ENCODE measurements around the gene MFAP4.
A peak's percentile ranks its signal among the peaks of the same experiment; 100 is the strongest.

The MFAP4 gene, protein sequence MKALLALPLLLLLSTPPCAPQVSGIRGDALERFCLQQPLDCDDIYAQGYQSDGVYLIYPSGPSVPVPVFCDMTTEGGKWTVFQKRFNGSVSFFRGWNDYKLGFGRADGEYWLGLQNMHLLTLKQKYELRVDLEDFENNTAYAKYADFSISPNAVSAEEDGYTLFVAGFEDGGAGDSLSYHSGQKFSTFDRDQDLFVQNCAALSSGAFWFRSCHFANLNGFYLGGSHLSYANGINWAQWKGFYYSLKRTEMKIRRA

DNA sequence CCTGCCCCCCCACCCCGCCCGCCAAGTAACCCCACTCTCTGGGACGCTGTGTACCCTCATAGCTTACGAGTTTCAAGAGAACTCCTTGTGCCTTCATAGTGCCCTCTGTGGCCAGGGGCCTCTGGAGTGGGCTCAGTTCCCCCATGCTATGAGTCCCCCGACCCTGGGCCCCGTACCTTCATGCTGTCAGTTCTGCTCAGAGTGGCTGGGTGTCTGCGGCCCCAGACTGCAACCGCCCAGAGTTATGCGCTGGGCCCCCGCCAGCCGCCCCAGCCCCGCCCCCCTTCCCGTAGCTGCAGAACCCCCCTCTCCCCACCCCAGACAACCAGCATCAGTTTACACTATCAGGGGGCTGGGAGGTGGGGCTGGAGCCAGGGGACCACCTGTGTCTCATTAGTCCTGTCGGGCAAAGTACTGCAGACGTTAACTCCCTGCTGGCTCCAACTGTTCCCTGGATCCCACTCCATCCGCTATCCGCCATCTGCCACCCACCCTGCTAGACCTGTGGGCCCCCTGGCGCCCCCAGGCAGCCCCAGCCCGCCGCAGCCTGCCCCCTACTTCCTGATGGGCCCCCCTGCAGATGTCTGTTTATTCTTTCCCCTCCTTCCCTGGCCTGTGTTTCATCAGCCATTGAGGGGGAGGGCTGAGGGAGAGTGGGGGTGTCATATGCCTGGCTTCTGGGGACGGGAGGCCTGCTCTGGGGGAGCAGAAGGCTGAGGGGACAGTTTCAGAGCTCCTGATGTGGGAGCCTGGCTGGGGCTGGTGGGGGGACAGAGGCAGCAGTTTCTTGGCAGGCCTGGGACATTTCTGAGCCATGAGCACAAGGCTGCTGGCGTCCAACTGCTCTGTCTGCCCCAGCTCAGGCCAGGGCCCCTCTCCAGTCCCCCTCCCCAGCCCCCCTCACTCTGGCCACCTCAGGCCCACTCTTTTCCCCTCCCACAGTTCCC lies at the start of gene MFAP4:
Gene MFAP4 (minus strand): TSS at position 217 of the 947 bp plus-strand sequence. CDS start 35 bp downstream, at position 182.
- no peak for DNase-seq

DNA sequence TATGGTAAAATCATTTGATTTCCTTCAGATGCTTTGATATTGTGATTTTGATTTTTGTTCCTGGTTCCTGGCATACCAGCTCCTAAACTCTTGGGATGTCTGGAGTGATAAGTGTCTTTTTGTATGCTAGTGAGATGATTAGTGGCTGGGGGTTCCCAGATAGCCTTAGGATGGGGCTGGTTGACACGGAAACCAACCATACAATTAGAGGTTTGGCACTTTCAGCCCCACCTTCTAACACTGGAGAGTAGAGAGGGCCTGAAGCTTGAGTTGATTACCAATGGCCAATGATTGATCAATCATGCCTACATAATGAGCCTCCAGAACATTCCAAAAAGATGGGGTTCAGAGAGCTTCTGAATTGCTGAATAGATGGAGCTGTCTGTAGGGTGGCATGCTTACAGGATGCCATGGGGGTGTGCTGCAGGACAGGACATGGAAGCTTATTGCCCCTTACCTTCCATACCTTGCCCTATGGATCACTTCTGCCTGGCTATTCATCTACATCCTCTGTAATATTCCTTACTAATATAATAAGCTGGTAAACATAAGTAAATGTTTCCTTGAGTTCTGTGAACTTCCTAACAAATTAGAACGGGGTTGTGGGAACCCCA lies 46.8 kb upstream of the MFAP4 start:
- no peak for DNase-seq

DNA sequence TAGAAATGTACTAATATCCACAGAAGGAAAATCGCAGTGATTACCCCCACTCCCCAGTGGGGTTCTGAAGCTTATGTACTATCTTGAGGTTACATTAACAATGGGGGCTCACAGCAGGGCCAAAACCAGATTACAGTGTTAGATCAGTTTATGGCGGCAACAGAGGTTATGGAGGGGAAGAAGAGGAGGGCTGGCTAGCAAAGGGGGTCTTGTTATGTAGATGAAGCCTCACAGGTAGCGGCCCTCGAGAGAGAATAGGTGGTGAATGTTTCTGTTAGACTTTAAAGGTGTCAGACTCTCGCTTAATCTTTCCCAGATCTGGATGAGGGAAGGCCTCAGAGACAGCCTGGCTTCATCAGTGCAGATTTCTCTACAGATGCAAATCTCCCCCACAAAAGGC lies 46.3 kb upstream of the MFAP4 start:
- DNase-seq: no peak

DNA sequence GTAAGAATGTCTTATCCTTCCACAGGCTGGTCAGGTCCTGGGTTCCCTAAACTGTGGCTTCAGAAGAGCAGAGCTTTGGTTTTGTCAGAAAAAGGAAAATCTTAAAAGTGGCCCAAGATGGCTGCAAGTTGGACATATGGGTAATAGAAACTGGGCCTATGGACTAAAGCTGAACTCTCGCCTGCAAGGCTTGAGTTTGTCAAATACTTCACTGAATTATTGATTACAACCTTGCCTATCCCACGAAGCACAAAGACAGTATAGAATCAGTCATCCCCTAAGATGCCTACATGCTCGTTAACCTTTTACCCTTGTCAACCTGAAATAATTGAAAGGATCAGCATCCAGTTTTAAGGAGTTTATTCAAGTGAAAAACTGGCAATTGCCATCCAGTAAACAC lies 44.7 kb upstream of the MFAP4 start:
- DNase-seq: no peak

DNA sequence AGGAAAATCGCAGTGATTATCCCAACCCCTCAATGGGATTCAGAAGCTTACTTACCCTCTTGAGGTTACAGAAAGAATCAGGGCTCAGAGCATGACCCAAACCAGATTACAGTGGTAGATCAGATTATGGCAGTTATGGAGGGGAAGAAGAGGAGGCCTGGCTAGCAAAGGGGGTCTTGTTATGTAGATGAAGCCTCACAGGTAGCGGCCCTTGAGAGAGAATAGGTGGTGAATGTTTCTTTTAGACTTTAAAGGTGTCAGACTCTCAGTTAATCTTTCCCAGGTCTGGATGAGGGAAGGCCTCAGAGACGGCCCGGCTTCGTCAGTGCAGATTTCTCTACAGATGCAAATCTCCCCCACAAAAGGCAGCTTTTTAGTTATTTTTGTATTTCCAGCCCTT lies 39.6 kb upstream of the MFAP4 start:
- no peak for DNase-seq

DNA sequence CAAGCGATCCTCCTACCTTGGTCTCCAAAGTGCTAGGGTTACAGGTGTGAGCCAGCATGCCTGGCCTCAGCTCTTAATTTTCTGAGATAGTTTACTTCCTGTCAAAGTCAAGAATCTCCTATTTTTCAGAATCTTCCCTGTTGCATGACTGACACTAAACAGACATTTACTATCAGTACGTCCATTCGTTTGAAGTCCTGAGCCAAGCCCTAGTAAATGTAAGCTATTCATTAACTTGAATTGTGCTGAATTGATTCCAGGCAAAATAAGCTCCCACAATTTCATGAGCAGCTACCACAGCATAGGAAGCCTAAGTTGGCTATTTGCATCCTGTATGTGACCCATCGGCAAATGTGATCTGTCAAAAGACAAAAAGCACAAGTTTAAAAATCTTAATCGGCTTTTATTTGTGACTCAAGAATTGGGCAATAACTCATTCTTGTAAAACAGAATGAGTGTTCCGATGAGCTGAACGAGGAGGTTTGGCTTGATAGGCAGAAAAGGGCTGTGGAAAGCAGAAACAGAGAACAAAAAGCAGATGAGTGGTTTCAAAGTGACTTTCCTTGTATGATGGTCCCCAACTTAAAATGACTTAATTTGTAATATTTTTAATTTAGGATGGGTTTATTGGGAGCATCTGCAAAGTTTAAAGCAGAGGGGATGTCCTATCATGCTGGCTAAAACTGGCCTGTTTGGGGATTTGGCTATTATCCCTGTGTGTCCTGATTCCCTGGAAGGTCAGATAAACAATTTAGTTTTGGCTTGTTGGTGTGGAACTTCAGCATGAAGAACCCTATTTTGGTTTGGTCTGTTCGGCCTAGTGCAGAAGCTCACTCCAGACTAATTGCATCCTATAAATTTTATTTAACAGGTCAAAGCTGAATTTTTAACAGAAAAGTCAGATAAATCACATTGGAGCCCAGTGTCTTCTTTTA lies 38.2 kb upstream of the MFAP4 start:
- no peak for DNase-seq

DNA sequence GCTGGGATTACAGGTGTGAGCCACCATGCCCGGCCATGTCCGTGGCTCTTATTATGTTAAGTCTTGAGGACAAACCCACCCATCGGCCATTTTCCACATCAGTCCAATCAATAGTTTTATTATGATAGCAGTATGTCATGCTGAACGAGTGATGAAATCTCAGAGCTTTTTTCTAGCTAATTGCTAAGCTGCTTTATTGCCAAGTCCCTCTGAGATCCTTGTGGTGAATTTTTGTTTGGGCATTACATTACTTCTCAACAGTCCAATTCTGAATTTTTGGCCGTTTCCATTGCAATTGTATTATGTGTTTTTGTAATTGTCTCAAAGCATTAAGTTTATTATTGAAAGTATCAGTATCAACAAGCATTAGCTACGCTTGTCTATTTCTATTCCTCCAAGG lies 34.9 kb upstream of the MFAP4 start:
- no peak for DNase-seq

DNA sequence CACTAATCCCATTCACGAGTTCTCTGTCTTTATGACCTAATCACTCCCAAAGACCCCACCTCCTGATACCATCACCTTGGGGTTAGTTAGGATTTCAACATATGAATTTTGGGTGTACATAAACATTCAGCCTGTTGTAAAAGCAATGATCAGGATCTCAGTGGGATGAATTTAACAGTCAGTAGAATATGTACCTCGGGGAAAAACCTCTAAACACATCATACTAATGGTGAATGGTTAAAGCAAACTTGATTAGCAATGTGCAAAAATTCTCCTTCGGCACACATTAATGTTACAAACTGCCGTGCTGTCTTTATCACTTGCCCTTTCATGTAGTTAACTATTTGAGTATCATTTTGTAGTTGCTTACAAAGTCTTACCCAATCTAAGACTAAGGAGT lies 34.2 kb upstream of the MFAP4 start:
- DNase-seq: no peak

DNA sequence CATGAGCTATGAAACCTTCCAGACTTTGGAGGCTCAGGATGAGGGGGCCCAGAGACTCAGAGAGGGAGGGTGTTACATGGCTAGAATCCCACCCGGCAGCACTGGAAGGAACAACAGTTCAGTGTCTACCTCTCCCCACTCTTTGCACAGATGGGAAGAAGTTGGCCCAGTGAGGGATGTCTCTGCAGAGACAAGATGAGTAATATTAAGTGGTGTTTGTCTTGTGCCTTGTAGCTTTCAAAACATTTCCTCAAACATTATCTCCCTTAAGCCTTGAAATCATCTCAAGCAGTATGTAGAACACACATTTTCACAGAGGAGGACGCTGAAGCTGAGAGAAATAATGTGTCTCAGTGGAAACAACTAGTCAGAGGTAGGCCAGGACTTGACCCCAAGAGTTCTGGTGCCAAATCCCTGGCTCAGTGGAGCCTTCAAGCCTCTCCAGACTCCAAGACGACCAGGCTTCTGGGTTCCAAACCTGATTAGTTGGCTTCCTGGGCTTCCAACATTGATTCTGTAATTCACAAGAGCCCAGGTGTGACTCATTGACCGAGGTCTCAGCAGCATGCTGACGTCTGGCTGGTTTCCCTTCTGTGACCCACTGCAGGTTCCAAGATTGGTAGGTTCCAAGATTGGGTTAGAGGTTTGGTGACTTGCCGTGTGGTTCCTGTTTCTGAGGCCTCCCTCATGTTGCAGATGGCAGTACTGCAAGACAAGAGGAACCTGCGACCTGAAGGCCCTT lies 31.4 kb upstream of the MFAP4 start:
- peak; percentile 6 for DNase-seq

DNA sequence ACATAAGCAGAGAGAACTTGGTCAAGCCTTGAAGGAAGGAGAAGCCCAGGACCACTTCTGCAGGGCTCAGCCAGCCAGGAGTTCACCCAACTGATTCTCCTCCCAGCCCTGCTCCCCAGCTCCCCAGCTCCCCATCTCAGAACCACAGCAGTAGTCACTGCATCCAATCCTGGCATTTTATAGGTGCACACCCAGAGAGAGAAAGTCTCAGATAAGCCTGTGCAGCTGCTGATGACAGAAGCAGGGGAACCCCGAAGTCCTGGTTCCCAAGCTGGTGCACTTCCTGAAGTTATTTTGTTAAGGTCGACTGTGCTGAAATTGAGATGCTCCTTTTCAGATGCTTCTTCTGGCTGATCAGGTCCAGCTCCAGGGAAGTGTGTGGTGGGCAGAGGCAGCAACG lies 30.6 kb upstream of the MFAP4 start:
- no peak for DNase-seq

DNA sequence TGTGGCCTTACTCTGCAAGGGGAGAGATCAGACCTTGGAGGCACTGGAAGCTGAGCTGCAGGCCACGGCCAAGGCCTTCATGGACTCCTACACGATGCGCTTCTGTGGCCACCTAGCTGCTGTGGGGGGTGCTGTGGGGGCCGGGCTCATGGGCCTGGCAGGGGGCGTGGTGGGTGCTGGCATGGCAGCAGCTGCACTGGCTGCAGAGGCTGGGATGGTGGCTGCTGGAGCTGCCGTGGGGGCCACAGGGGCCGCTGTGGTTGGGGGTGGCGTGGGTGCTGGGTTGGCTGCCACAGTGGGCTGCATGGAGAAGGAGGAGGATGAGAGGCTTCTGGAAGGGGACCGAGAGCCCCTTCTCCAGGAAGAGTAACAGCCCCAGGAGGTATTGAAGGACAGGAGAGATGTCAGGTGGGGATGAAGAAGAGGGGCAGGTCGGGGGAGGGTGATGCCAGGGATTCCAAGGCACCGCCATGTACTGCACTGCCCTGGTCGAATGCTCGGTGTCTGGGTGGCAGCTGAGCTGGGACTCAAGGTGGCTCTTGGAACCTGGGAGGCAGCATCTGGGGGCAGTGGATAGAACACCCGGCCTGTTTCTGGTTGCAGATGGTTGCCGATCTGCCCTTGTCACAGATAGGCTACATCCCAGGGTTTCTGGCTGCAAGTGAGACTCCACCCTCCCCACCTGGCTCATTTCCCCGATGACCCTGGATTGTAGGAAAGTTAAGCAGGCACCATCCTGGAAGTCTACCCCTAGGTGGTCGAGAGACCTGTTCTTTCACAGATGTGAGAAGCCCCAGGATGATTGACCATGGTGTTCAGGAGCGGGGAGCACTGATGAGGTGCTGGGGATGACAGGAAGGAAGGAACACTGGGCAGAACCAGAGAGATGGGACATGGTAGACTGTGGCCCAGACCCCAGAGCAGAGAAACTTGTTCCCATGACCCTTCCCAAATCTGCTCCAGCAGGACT lies 29.1 kb upstream of the MFAP4 start:
- DNase-seq: no peak

DNA sequence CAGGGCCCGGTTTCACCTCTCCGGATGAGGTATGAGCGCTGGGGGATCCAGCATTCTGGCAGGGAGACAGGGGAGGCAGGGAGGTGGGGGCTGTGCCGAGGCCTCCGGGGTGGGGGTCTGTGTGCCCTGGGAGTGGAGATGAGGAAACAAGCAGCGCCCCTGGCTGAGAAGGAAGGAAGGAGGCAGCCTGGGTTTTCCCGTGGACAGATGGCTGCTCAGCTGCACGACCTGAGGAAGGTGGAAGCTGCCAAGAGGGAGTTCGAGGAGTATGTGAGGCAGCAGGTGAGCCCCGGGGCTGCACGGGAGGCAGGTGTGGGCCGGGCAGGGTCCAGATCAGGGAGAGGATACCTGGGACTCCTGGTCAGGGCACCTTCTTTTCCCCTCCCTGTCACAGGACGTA lies 28.3 kb upstream of the MFAP4 start:
- DNase-seq: no peak

DNA sequence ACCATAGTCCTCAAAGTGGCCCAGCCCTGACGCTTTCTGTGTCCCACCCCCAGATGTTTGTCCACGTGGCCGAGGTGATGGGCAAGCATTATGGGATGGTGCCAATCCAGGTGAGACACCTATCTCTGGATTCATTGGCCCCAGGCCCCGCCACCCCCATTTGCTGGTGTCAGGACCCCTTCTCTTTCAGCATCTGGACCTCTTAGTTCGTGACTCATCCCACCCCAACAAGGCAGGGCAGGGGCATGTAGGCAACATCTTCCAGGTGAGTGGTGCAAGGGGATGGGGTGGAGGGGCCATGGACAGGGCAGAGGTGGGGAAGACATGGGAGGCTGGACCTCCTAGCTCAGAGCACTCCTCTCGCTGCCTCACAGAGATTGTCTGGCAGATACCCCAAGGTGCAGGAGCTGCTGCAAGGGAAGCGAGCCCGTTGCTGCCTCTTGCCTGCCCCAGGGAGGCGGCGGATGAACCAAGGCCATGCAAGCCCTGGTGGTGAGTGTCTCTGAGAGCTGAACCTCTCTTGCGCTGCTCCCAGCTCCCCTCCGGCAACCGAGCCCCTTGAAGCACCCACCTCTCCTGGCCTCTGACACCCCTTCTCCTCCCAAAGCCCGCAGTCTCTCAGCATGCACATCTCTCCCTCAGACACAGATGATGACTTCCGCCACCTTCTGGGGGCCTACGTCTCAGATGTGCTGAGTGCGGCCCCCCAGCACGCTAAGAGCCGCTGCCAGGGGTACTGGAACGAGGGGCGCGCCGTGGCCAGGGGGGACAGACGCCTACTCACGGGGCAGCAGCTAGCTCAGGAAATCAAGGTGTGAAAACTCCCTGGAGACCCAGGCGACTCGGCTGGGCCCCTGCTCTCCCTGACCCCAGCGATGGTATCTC lies 27.6 kb upstream of the MFAP4 start:
- no peak for DNase-seq

DNA sequence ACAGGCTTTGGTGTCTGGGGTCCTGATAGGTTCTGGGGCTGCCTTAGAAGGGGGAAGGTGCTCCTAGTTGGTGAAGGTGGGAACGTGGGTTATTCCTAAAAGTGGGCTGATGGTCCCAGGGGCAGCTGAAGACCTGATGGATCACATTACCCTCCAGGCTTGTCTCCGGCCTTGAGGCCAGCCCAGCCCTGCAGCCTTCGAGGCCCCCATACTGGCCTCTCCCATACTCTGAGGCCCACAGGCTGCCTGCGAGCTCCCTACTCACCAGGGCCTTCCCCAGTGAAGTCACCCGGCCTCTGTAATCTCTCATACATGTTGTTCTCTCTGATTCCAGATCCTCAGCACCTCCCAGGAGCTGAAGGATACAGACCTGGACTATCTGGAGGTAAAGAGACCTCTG lies 26.8 kb upstream of the MFAP4 start:
- DNase-seq: no peak

DNA sequence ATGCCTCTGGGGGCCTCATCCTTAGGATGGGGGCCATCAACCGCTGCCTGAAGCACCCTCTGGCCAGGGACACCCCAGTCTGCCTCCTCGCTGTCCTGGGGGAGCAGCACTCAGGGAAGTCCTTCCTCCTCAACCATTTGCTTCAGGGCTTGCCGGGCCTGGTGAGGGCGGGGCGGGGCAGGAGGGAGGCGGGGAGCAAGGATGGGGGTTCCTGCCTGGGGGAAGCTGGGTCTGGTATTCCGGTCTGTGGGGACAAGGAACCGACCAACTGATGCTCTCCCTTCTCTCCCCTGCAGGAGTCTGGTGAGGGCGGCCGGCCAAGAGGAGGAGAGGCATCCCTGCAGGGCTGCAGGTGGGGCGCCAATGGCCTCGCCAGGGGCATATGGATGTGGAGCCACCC lies 26.0 kb upstream of the MFAP4 start:
- no peak for DNase-seq

DNA sequence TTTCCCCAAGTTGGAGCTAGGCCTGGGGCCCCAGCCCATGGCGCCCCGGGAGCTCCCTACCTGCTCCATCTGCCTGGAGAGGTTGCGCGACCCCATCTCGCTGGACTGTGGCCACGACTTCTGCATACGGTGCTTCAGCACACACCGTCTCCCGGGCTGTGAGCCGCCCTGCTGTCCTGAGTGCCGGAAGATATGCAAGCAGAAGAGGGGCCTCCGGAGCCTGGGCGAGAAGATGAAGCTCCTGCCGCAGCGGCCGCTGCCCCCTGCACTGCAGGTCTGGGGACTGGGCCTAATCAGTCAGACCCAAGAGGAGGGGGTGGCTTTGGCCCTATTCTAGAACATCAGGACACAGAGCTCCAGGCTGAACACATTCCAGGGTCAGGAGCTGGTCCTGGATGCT lies 25.5 kb upstream of the MFAP4 start:
- no peak for DNase-seq

DNA sequence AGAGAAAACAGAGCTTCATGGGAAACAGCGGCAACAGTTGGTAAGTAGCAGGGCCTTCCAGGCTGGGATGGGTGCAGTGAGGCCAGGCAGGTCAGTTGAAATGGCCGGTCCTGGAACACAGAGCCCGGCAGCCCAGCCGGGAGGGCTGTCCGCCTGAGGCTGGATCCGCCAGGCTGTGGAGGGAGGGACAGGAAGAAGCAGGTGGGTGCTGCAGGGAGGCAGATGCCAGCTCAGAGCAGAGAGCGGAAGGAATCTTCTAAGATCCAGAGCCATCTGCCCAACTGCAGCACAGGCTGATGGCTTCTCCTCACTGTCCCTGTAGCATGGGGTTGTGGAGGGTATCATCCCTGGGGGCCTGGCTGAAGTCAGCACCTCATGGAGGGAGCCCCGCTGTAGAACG lies 24.6 kb upstream of the MFAP4 start:
- DNase-seq: no peak

DNA sequence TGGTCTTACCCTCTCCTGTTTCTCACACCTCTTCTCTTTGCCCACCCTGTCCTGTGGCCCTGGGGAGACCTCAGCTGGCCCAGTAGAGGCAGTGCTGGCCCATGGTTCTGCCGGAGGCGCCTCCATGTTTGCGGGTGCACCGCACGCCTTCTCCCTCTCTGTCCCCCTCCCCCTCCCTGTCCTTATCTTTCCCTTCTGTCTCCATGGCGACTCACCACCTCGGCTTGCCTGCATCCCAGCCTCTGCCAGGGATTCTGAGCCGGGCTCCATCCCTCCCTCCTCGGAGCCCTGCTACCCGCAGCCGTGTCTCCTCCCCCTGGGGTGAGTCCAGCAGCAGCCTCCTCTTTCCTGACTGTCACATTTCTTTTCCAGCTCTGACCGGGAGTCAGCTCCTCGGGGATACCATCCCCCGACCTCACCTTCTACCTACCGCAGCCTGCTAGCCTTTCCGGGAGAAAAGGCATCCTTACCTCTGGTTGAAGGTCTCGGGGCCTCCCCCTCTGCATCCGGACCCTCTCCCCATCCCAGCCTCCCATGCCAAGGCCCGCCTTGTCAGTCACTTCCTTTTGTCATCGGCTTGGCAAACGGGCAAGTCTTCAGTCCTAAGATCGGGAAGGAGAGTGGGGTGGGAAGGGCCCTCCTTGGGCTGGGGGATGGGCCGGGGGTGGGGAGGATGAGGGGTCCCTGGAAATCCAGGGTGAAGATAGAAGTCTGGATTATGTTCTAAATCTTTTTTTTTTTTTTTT lies 24.1 kb upstream of the MFAP4 start, which contains the start of gene RNF112:
Gene RNF112 (plus strand): TSS at position 358 of the 746 bp plus-strand sequence. CDS start 177 bp downstream, at position 535.
- no peak for DNase-seq

DNA sequence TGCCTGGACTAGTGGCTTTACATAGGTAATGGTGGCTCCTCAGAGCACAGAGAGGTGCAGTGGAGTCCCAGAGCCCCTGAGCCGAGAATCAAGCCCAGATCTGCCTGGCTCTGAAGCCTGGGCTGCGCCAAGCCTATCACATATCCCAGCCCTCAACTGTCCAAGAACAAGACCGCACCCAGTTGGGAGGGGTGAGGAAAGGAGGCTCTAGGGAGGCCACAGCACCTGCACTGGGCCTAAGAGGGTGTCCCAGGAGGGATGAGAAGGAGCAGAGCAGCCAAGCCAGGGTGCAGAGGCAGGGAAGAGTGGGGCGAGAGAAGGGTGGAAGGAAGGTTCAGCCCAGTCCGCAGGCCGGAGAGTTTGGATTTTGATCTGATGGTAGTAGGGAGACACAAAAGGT lies 23.1 kb upstream of the MFAP4 start:
- no peak for DNase-seq
